Thoracic aorta (tissue), 2 donors: Measurements from ENCODE around the gene PEX19. TPM values are rescaled to one million over a fixed set of nuclear protein-coding genes. Genes with fewer than 3 reads are reported as not detected.

ENCODE experiments used
- ATAC-seq: fragments of 150-250 bp; one replicate; pipeline ENCODE4 v1.8.0; 2017; ENCODE audit warnings: low read depth; ENCODE audit not compliant: insufficient number of reproducible peaks, low FRiP score
- DNase-seq: peaks from one replicate; pipeline ENCODE4 v3.0.0-alpha.2; 2020; ENCODE audit warnings: low spot score
- H3K27ac ChIP-seq, 2 donors: fragments of 200-600 bp; sonication (generic); 1 replicate in 1 of 2; 2 replicates in 1 of 2; pipeline ENCODE4 v1.5.1; 2016; ENCODE audit warnings: mild to moderate bottlenecking in 2 of 2, moderate library complexity in 2 of 2
- H3K27me3 ChIP-seq: fragments of 200-600 bp; sonication (generic); replicated peaks from 2 replicates; pipeline ENCODE4 v1.6.0; 2016; ENCODE audit warnings: mild to moderate bottlenecking; ENCODE audit not compliant: insufficient read depth
- H3K36me3 ChIP-seq: fragments of 200-600 bp; sonication (generic); one replicate; pipeline ENCODE4 v1.5.1; 2016
- H3K4me1 ChIP-seq, 2 donors: fragments of 200-600 bp; sonication (generic); 1 replicate in 1 of 2; 2 replicates in 1 of 2; pipeline versions ENCODE4 v1.5.1 to v1.6.0; 2016; ENCODE audit warnings: low read depth in 2 of 2, mild to moderate bottlenecking in 1 of 2; ENCODE audit not compliant: control insufficient read depth in 1 of 2
- H3K4me3 ChIP-seq: fragments of 200-600 bp; sonication (generic); 2 replicates; pipeline ENCODE4 v1.5.1; 2016; ENCODE audit warnings: mild to moderate bottlenecking
- H3K9me3 ChIP-seq: fragments of 200-600 bp; sonication (generic); 2 replicates; pipeline ENCODE4 v1.5.1; 2016
- total RNA-seq, 2 donors: library from RNA; depleted of rRNA; stranded (reverse); fragments of >200 nt; gene quantifications; one replicate each; pipeline versions ENCODE4 v1.1.0 to v1.2.3, GENCODE V29; 2016
- TF ChIP-seq, protein P1 (sequence below): fragments of 200-600 bp; sonication (generic); IDR thresholded peaks from one replicate; pipeline ENCODE4 v1.5.1; 2019; ENCODE audit warnings: antibody characterized with exemption

The PEX19 gene
- total RNA-seq, 2 donors from 2014 or later, result 42.8 to 45.4 TPM

DNA sequence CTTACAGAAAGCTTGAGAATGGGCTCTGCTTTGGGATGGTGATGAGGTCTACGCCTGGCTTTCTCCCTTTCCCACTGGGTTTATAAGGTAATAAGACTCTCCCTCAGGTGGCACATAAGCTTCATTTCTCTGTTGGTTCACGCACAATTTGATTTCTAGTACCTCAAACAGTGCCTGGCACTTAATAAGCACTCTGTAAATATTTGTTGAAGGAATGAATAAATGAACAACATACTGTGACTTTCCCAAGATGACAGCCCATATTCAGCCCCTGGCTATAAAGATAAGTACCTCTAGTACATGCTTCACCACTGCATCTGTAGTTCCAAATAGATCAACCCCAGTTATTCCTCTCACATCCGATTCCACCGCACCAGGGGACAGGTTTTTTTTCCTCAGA, 40.3 kb upstream of the PEX19 start:
- Histone ChIP-seq H3K27me3 (no peaks in the 10 kb centered on the region), H3K9me3 (no peaks in the 10 kb centered on the region), H3K4me3 (no peak overlapping the region), H3K4me1 (no peaks in the 10 kb centered on the region), H3K27ac (no peak overlapping the region), H3K36me3 (peaks cover 56% of the 10 kb centered on the region)
- DNase-seq, result no peak
- TF ChIP-seq, protein P1, sequence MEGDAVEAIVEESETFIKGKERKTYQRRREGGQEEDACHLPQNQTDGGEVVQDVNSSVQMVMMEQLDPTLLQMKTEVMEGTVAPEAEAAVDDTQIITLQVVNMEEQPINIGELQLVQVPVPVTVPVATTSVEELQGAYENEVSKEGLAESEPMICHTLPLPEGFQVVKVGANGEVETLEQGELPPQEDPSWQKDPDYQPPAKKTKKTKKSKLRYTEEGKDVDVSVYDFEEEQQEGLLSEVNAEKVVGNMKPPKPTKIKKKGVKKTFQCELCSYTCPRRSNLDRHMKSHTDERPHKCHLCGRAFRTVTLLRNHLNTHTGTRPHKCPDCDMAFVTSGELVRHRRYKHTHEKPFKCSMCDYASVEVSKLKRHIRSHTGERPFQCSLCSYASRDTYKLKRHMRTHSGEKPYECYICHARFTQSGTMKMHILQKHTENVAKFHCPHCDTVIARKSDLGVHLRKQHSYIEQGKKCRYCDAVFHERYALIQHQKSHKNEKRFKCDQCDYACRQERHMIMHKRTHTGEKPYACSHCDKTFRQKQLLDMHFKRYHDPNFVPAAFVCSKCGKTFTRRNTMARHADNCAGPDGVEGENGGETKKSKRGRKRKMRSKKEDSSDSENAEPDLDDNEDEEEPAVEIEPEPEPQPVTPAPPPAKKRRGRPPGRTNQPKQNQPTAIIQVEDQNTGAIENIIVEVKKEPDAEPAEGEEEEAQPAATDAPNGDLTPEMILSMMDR, result no peak
- ATAC-seq, result no peak

DNA sequence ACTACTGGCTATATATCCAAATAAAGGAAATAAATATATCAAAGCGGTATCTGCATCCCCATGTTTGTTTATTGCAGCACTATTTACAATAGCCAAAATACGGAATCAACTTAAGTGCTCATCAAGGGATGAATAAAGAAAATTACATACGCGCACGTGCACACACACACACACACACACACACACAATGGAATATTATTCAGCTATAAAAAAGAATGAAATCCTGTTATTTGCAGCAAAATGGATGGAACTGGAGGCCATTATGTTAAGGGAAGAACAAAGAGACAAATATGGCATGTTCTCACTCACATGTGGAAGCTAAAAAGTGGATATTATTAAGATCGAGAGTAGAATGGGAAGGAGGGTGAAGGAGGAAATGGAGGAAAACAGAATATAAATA, 37.9 kb upstream of the PEX19 start:
- Histone ChIP-seq H3K36me3 (peaks cover 49% of the 10 kb centered on the region), H3K4me3 (no peak overlapping the region), H3K27me3 (no peaks in the 10 kb centered on the region), H3K27ac (no peak overlapping the region), H3K9me3 (no peaks in the 10 kb centered on the region), H3K4me1 (no peaks in the 10 kb centered on the region)
- ATAC-seq, result no peak
- DNase-seq, result no peak
- TF ChIP-seq, protein P1, result no peak

DNA sequence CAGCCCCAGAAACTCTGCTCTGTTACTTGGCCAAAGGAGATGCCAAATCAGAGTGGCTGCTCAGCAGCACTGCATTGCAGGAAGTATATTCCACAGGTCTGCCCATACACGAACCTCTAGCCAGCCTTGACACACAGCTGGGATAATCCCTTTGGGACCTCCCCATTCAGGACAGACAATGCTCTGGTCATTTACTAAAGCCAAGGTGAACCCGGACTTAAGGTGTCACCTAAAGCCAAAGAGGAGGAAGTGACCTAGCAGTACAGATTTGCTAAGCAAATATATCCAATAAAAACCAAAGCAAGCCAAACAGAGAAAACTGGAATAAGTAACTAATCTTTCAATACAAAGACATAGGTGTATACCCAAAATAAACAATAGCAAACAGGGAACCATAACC, 30.4 kb upstream of the PEX19 start:
- DNase-seq (no peak), ATAC-seq (no peak)
- Histone ChIP-seq H3K27me3 (no peaks in the 10 kb centered on the region), H3K4me1 (no peaks in the 10 kb centered on the region), H3K36me3 (peaks cover 76% of the 10 kb centered on the region), H3K27ac (no peak overlapping the region), H3K4me3 (no peak overlapping the region), H3K9me3 (no peaks in the 10 kb centered on the region)
- TF ChIP-seq, protein P1, result no peak

DNA sequence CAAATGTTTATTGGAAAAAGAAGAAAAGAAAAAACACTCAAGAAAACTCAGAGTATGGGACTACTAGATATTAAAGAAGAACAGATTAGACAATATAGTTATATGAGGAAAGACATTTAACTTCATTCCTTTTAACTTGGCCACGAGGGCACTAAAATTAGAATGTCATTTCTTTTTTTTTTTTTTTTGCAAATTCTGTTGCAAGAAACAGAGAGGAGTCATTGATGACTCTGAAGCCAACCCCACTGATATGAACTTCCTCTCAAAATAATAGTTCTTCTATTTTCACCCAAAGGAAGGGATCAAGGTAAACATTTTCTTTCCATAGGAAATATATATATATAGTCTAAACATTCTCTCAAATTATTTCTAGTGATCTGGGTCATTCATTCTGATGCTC, 24.6 kb upstream of the PEX19 start:
- no peaks in the 10 kb centered on the region for H3K27me3 ChIP-seq
- no peak overlapping the region for H3K4me3 ChIP-seq
- peaks cover 84% of the 10 kb centered on the region for H3K36me3 ChIP-seq
- no peaks in the 10 kb centered on the region for H3K9me3 ChIP-seq
- TF ChIP-seq, protein P1, result no peak
- ATAC-seq (no peak), DNase-seq (no peak)
- no peak overlapping the region for H3K27ac ChIP-seq
- no peaks in the 10 kb centered on the region for H3K4me1 ChIP-seq

DNA sequence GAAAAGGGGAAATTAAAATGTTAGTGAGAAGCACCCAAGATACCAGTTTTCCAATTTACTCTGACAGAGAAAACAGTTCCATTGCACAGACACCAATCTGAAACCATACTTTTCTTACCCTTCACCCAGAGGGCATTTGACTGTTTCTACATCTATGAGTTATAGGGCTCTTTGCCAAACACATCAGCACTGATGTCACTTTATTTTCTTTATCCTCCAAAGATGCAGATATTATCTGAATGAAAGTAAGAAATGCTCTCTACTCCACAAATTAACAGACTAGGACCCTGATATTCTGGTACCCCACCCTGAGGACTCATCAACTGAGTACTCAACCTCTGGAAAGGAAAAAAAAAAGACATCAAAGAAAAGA, 24.2 kb upstream of the PEX19 start:
- Histone ChIP-seq H3K36me3 (peaks cover 84% of the 10 kb centered on the region), H3K27ac (no peak overlapping the region), H3K4me1 (no peaks in the 10 kb centered on the region), H3K4me3 (no peak overlapping the region), H3K9me3 (no peaks in the 10 kb centered on the region), H3K27me3 (no peaks in the 10 kb centered on the region)
- ATAC-seq (no peak), DNase-seq (no peak)
- TF ChIP-seq, protein P1, result no peak
